GM12874 (cell line): ENCODE measurements around the gene OCA2.

Experiments used
- TF ChIP-seq, protein P1 (sequence below): IDR thresholded peaks from 2 replicates; pipeline ENCODE4 v1.5.1; 2011; ENCODE audit warnings: low read depth, mild to moderate bottlenecking, control low read depth, low read length, moderate library complexity; ENCODE audit not compliant: insufficient read depth

OCA2 gene

DNA sequence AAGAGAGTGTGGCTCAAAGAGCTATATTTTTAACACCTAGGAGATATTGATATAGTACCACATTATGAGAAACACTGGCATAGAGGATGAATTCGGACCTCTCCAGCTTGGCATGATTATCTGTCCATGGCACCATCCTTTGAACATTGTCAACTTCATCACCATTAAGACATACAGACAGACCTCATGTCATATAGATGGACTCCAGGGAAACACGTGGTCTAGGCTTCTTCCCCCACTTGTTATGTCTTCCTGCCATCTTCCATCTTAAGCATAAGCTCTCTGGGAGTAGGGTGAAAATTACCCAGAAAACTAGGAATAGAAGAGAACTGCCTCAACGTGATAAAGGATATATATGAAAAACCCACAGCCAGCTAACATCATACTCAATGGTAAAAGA lies 51.8 kb downstream of the OCA2 start:
- TF ChIP-seq, protein P1, sequence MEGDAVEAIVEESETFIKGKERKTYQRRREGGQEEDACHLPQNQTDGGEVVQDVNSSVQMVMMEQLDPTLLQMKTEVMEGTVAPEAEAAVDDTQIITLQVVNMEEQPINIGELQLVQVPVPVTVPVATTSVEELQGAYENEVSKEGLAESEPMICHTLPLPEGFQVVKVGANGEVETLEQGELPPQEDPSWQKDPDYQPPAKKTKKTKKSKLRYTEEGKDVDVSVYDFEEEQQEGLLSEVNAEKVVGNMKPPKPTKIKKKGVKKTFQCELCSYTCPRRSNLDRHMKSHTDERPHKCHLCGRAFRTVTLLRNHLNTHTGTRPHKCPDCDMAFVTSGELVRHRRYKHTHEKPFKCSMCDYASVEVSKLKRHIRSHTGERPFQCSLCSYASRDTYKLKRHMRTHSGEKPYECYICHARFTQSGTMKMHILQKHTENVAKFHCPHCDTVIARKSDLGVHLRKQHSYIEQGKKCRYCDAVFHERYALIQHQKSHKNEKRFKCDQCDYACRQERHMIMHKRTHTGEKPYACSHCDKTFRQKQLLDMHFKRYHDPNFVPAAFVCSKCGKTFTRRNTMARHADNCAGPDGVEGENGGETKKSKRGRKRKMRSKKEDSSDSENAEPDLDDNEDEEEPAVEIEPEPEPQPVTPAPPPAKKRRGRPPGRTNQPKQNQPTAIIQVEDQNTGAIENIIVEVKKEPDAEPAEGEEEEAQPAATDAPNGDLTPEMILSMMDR, result no peak

DNA sequence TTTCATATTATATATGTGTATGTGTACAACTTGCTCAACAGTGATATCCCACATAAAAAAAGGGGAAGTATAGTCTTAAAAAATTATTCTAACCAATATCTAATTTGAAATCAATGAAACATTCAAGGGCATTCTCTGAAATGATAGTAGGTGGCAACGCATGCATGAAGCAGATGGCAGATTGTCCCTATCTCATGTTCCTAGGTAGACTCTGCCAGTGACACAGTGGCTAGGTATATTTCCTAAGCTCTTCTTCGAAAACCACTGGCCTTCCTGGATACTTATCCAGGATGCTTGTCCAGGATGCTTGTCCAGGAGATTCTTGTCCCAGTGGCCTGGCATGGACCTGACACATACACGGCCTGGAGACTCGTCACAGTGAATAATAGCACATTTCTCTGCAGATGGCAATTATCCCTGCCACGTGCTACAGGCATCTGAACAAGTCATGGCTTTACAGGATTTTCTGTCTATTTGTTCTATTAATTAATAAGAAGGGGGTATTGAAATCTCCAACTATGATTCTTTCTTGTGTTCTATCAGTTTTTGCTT lies 54.9 kb downstream of the OCA2 start:
- TF ChIP-seq, protein P1, result no peak

DNA sequence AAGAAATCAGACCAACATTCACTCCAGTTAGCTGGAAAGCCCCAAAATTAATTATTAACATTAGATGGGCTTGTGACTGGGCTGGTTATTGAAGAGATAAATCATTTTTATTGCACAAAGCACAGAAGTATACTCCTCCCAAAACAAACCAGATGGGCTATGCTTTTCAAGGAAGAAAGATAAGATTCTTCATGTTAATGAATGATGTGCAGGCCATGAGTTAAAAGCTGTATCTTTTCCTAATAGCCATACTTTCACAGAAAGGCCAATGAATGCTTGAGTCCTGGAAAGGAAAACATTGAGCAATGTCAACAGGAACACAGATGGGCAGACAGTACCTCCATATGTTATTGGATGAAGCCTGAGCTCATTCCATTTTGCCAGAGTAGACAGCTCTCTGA lies 55.4 kb downstream of the OCA2 start:
- TF ChIP-seq, protein P1, result no peak

DNA sequence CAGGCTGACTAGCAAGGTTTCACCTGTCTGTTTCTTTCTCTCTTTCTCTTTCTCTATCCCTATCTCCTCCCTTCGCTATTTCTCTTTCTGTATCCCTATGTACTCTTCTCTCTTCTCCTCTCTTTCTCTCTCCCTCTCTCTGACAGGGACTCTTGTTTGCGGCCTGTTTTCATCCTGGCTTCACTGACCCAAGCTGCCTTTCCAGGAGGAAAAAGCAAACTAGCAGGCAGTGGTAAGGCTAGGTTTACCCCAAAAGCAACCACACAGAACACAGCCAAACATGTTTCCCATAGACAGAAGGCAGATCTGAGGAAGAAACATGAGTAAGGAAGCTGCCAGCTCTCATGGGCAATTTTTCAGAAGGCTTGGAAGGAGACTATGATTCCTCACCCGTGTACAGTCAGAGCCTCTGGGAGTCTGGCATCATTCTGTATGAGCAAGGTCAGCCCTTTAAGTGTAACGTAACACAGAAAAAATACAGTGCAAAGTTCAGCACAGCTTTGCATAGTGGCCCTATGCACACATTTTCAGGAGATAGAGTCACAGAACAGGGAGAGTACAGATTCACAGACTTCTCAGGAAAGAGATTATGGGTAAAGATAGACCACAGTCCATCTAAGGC lies 61.0 kb downstream of the OCA2 start:
- TF ChIP-seq, protein P1, result no peak

GRCh38 chr15:28033443-28033842 lies 65.7 kb downstream of the OCA2 start:
- TF ChIP-seq, protein P1, result no peak

GRCh38 chr15:28030801-28031200 lies 68.3 kb downstream of the OCA2 start:
- TF ChIP-seq, protein P1, result no peak

DNA sequence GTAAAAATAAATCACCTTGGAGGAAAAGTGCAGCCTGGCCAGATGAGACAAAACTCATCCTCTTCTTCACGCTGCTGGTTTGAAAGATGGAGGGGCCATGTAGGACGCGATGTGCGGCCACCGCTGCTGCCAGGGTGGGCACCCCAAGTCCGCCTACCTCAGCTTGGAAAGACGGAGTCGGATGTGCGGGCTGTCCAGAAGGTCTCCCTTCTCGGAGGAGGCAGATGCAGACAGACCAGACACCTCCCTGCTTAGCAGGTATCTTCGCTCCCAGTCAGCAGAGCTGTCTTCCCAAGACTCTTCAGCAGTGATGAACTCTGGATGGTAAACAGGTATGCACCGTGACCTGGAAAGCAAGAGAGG lies 71.4 kb downstream of the OCA2 start:
- TF ChIP-seq, protein P1, result no peak
